Measurements from ENCODE around the gene RFESD. TPM values are rescaled to one million over a fixed set of nuclear protein-coding genes. Genes with fewer than 3 reads are reported as not detected.
A peak's percentile ranks its signal among the peaks of the same experiment; 100 is the strongest.
"Not testable (repeated sequence)": the region's sequence is repeated elsewhere in the genome, so short reads cannot be mapped to it uniquely, and the experiment has no call there.

The RFESD gene
- total and polyA plus RNA-seq, 4 donors, result 1.1 to 98.0 (median 1.4) TPM

- H3K27me3 ChIP-seq (ENCODE audit: control insufficient read depth in 4 of 4, insufficient read depth in 4 of 4, low read length in 3 of 4), result no peaks in the 10 kb centered on the region
- H3K4me1 ChIP-seq (ENCODE audit: control insufficient read depth in 4 of 4, insufficient read depth in 4 of 4, low read length in 3 of 4), result peaks cover 7 to 43% (median 19%) of the 10 kb centered on the region in 4 donors
- H3K4me3 ChIP-seq (ENCODE audit: low read depth in 1 of 3, low read length in 3 of 3), result no peak overlapping the region
- WGBS, result 18% methylated on average over 4 of the region's 4 CpGs
- H3K9me3 ChIP-seq (ENCODE audit: control insufficient read depth in 4 of 4, low read length in 3 of 4), result no peaks in the 10 kb centered on the region
- no peak for DNase-seq (ENCODE audit: low spot score)
- H3K36me3 ChIP-seq (ENCODE audit: control insufficient read depth in 4 of 4, insufficient read depth in 3 of 4, low read depth in 1 of 4, low read length in 3 of 4), result no peaks in the 10 kb centered on the region
- TF ChIP-seq HNF4G (IDR thresholded peaks at IDR 0.05), result peak; percentile 11
- no peak for TF ChIP-seq TAF1 (conservative IDR thresholded peaks at IDR 0.05)
- peak; percentile 33 for TF ChIP-seq SP1 (IDR thresholded peaks at IDR 0.05)
- TF ChIP-seq RAD21 (IDR thresholded peaks at IDR 0.05), result peak; percentile 94 to 96
- TF ChIP-seq MAX (IDR thresholded peaks at IDR 0.05), result no peak
- TF ChIP-seq CTCF (IDR thresholded peaks at IDR 0.05; ENCODE audit: low read depth, low read length, missing input control), result peak; percentile 78
- no peak for TF ChIP-seq FOXA1 (IDR thresholded peaks at IDR 0.05)
- TF ChIP-seq EGR1 (IDR thresholded peaks at IDR 0.05; ENCODE audit: low read depth in 2 of 2), result no peak
- no peak for TF ChIP-seq ZBTB33 (IDR thresholded peaks at IDR 0.05)
- no peak for TF ChIP-seq JUND (IDR thresholded peaks at IDR 0.05)
- TF ChIP-seq GABPA (IDR thresholded peaks at IDR 0.05 in 1 of 2, conservative IDR thresholded peaks at IDR 0.05 in 1 of 2), result no peak
- TF ChIP-seq RXRA (IDR thresholded peaks at IDR 0.05), result no peak
- peak in 1 of 2 donors; percentile 16 for TF ChIP-seq HNF4A (conservative IDR thresholded peaks at IDR 0.05)
- TF ChIP-seq FOXA2 (IDR thresholded peaks at IDR 0.05), result no peak
- TF ChIP-seq ATF3 (IDR thresholded peaks at IDR 0.05), result no peak
- no peak for TF ChIP-seq REST (IDR thresholded peaks at IDR 0.05)
- peak; percentile 30 for TF ChIP-seq YY1 (IDR thresholded peaks at IDR 0.05)
- TF ChIP-seq NR2F2 (IDR thresholded peaks at IDR 0.05), result no peak
- H3K27ac ChIP-seq (ENCODE audit: low read depth in 1 of 2, low read length in 2 of 2), result peak overlapping the region; percentile 17 to 67
- peak overlapping the region in 1 of 2 donors; percentile 76 for H3K9ac ChIP-seq (ENCODE audit: low read depth in 1 of 2, low read length in 2 of 2)
These were observed 2.1 kb upstream of the RFESD start for GRCh38 chr5:95644351-95645042.

- Histone ChIP-seq H3K4me1 (ENCODE audit: control insufficient read depth in 4 of 4, insufficient read depth in 4 of 4, low read length in 3 of 4) (peaks cover 9 to 45% (median 26%) of the 10 kb centered on the region in 4 donors), H3K27ac (ENCODE audit: low read depth in 1 of 2, low read length in 2 of 2) (peak overlapping the region; percentile 28 to 99)
- WGBS, result 66% methylated on average over 17 of the region's 17 CpGs
- not testable (repeated sequence) for H3K9ac ChIP-seq (ENCODE audit: low read depth in 1 of 2, low read length in 2 of 2); DNase-seq (ENCODE audit: low spot score); H3K4me3 ChIP-seq (ENCODE audit: low read depth in 1 of 3, low read length in 3 of 3); H3K36me3 ChIP-seq (ENCODE audit: control insufficient read depth in 4 of 4, insufficient read depth in 3 of 4, low read depth in 1 of 4, low read length in 3 of 4); H3K9me3 ChIP-seq (ENCODE audit: control insufficient read depth in 4 of 4, low read length in 3 of 4); H3K27me3 ChIP-seq (ENCODE audit: control insufficient read depth in 4 of 4, insufficient read depth in 4 of 4, low read length in 3 of 4)
These were observed 380 bp upstream of the RFESD start for GRCh38 chr5:95646226-95646568.

Measured in liver (tissue), 9 donors.